RWPE2 (cell line): Measurements from ENCODE around the gene SLC22A1.

Experiments
- ATAC-seq: fragments of 200-7000 bp; cut with Tn5 transposase; 3 replicates; pipeline ENCODE4 v1.9.1; 2021; ENCODE audit warnings: low read depth
- DNase-seq: peaks from one replicate; pipeline ENCODE4 v3.0.0-alpha.2; 2020; ENCODE audit warnings: low spot score
- H3K27ac ChIP-seq: fragments of 450-650 bp; 2 replicates; pipeline ENCODE4 v1.5.1; 2017; ENCODE audit warnings: mild to moderate bottlenecking; ENCODE audit not compliant: poor library complexity, severe bottlenecking
- H3K27me3 ChIP-seq: fragments of 250-450 bp; sonication (Bioruptor Pico); 2 replicates; pipeline ENCODE4 v1.5.1; 2021; ENCODE audit warnings: mild to moderate bottlenecking, moderate library complexity; ENCODE audit not compliant: insufficient read depth, poor library complexity, severe bottlenecking
- H3K36me3 ChIP-seq: fragments of 250-450 bp; sonication (Bioruptor Pico); 2 replicates; pipeline ENCODE4 v1.5.1; 2020; ENCODE audit warnings: low read depth, mild to moderate bottlenecking, moderate library complexity
- H3K4me1 ChIP-seq: fragments of 250-450 bp; sonication (Bioruptor Pico); 2 replicates; pipeline ENCODE4 v1.5.1; 2021; ENCODE audit warnings: mild to moderate bottlenecking, moderate library complexity; ENCODE audit not compliant: insufficient read depth, poor library complexity, severe bottlenecking
- H3K4me3 ChIP-seq: fragments of 250-450 bp; sonication (Bioruptor Pico); 2 replicates; pipeline ENCODE4 v1.5.1; 2021; ENCODE audit warnings: mild to moderate bottlenecking, moderate library complexity; ENCODE audit not compliant: severe bottlenecking
- H3K9me3 ChIP-seq: fragments of 250-450 bp; sonication (Bioruptor Pico); 2 replicates; pipeline ENCODE4 v1.5.1; 2021; ENCODE audit warnings: mild to moderate bottlenecking, moderate library complexity; ENCODE audit not compliant: severe bottlenecking
- CTCF ChIP-seq: fragments of 450-650 bp; IDR thresholded peaks from one replicate; pipeline ENCODE4 v1.5.1; 2017; ENCODE audit warnings: mild to moderate bottlenecking, moderate library complexity; ENCODE audit not compliant: poor library complexity, severe bottlenecking

Gene SLC22A1

GRCh38 chr6:160202411-160202810 is 80.8 kb downstream of the SLC22A1 start:
- H3K4me1 ChIP-seq: no peaks in the 10 kb centered on the region
- H3K27ac ChIP-seq: no peak overlapping the region
- no peak overlapping the region for H3K4me3 ChIP-seq
- H3K36me3 ChIP-seq: no peaks in the 10 kb centered on the region
- DNase-seq: no peak
- TF ChIP-seq CTCF: no peak
- no peak for ATAC-seq
- H3K9me3 ChIP-seq: no peaks in the 10 kb centered on the region
- H3K27me3 ChIP-seq: no peaks in the 10 kb centered on the region

GRCh38 chr6:160203076-160203475 is 81.5 kb downstream of the SLC22A1 start:
- Histone ChIP-seq H3K4me1 (no peaks in the 10 kb centered on the region), H3K9me3 (no peaks in the 10 kb centered on the region), H3K27ac (no peak overlapping the region), H3K4me3 (no peak overlapping the region), H3K36me3 (no peaks in the 10 kb centered on the region), H3K27me3 (no peaks in the 10 kb centered on the region)
- TF ChIP-seq CTCF: no peak
- ATAC-seq (no peak), DNase-seq (no peak)

GRCh38 chr6:160203522-160203921 is 81.9 kb downstream of the SLC22A1 start:
- no peak for DNase-seq
- no peak for ATAC-seq

GRCh38 chr6:160203953-160204352 is 82.3 kb downstream of the SLC22A1 start:
- Histone ChIP-seq H3K9me3 (no peaks in the 10 kb centered on the region), H3K4me1 (no peaks in the 10 kb centered on the region), H3K27me3 (no peaks in the 10 kb centered on the region), H3K27ac (no peak overlapping the region), H3K36me3 (no peaks in the 10 kb centered on the region), H3K4me3 (no peak overlapping the region)
- ATAC-seq (no peak), DNase-seq (no peak)
- no peak for TF ChIP-seq CTCF

More at GRCh38 chr6:160203522-160203921, 81.9 kb downstream of the SLC22A1 start:
- H3K36me3 ChIP-seq: no peaks in the 10 kb centered on the region
- no peak for TF ChIP-seq CTCF
- no peaks in the 10 kb centered on the region for H3K9me3 ChIP-seq
- no peak overlapping the region for H3K27ac ChIP-seq
- no peaks in the 10 kb centered on the region for H3K4me1 ChIP-seq
- H3K4me3 ChIP-seq: no peak overlapping the region
- no peaks in the 10 kb centered on the region for H3K27me3 ChIP-seq

GRCh38 chr6:160204710-160205109 is 83.1 kb downstream of the SLC22A1 start:
- DNase-seq: no peak
- Histone ChIP-seq H3K9me3 (no peaks in the 10 kb centered on the region), H3K4me1 (no peaks in the 10 kb centered on the region), H3K36me3 (no peaks in the 10 kb centered on the region), H3K27ac (no peak overlapping the region), H3K4me3 (no peak overlapping the region), H3K27me3 (no peaks in the 10 kb centered on the region)
- ATAC-seq: no peak
- TF ChIP-seq CTCF: no peak
